IMR-90 (cell line): Measurements from ENCODE around the gene RPN1. TPM values are rescaled to one million over a fixed set of nuclear protein-coding genes. Genes with fewer than 3 reads are reported as not detected.

ENCODE experiments used
- ATAC-seq: fragments of 200-7000 bp; cut with Tn5 transposase; 2 replicates; pipeline ENCODE4 v1.9.1; 2020; ENCODE audit warnings: low read depth, mild to moderate bottlenecking, moderate library complexity
- BruUV-seq: library from RNA; stranded (reverse); fragments of 400-500 nt; replicated peaks from 2 replicates; lab custom pipeline; 2021; lab: Mats Ljungman, UMichigan
- CTCF ChIA-PET: fragments of 300-600 bp; formaldehyde crosslinking; extraction: SDS; loops from one replicate; lab custom pipeline; 2021; ENCODE audit warnings: antibody characterized with exemption; lab: Yijun Ruan, JAX
- POLR2A ChIA-PET: fragments of 300-600 bp; sonication (Branson Sonifier 250); formaldehyde crosslinking; loops from one replicate; lab custom pipeline; 2022; ENCODE audit warnings: antibody characterized with exemption; ENCODE audit not compliant: unreplicated experiment; lab: Charles Lee
- DNase-seq: peaks from one replicate; pipeline ENCODE4 v3.0.0; 2013
- H2AFZ ChIP-seq: replicated peaks from 2 replicates; pipeline ENCODE3; 2013; ENCODE audit warnings: low read length, mild to moderate bottlenecking; ENCODE audit not compliant: poor library complexity
- H2AK5ac ChIP-seq: 2 replicates; pipeline ENCODE4 v1.6.1; 2013; ENCODE audit warnings: low read depth, low read length, inconsistent platforms
- H2AK9ac ChIP-seq: replicated peaks from 2 replicates; pipeline ENCODE3; 2013; ENCODE audit warnings: mild to moderate bottlenecking, low read depth, low read length, moderate library complexity; ENCODE audit not compliant: poor library complexity
- H2BK120ac ChIP-seq: 2 replicates; pipeline ENCODE4 v1.6.1; 2013; ENCODE audit warnings: low read depth, low read length, inconsistent platforms
- H2BK15ac ChIP-seq: 3 replicates; pipeline ENCODE4 v1.6.1; 2013; ENCODE audit warnings: low read depth, low read length, inconsistent platforms
- H2BK20ac ChIP-seq: 2 replicates; pipeline ENCODE4 v1.6.1; 2013; ENCODE audit warnings: low read depth, mild to moderate bottlenecking, inconsistent platforms, low read length, moderate library complexity
- H2BK5ac ChIP-seq: 2 replicates; pipeline ENCODE4 v1.6.1; 2013; ENCODE audit warnings: mild to moderate bottlenecking, low read depth, low read length, inconsistent platforms; ENCODE audit not compliant: poor library complexity, severe bottlenecking
- H3K14ac ChIP-seq: replicated peaks from 2 replicates; pipeline ENCODE4 v1.6.1; 2013; ENCODE audit warnings: low read depth, low read length, inconsistent platforms
- H3K18ac ChIP-seq: 2 replicates; pipeline ENCODE4 v1.6.1; 2013; ENCODE audit warnings: low read depth, low read length, control low read depth
- H3K23ac ChIP-seq: 2 replicates; pipeline ENCODE4 v1.6.1; 2013; ENCODE audit warnings: low read depth, low read length, inconsistent platforms
- H3K27ac ChIP-seq: 2 replicates; pipeline ENCODE4 v1.5.1; 2013; ENCODE audit warnings: mild to moderate bottlenecking, control low read depth, low read length; ENCODE audit not compliant: insufficient read depth
- H3K27me3 ChIP-seq: 2 replicates; pipeline ENCODE4 v1.6.1; 2013; ENCODE audit warnings: low read length; ENCODE audit not compliant: control insufficient read depth, insufficient read depth
- H3K36me3 ChIP-seq: 2 replicates; pipeline ENCODE4 v1.6.1; 2013; ENCODE audit warnings: low read length, mixed read lengths; ENCODE audit not compliant: control insufficient read depth, insufficient read depth
- H3K4ac ChIP-seq: 2 replicates; pipeline ENCODE4 v1.6.1; 2013; ENCODE audit warnings: low read depth, low read length, inconsistent platforms
- H3K4me1 ChIP-seq: 2 replicates; pipeline ENCODE4 v1.6.1; 2013; ENCODE audit warnings: low read length, mixed read lengths; ENCODE audit not compliant: control insufficient read depth, insufficient read depth
- H3K4me2 ChIP-seq: 2 replicates; pipeline ENCODE4 v1.6.1; 2013; ENCODE audit warnings: low read depth, mild to moderate bottlenecking, control low read depth, low read length, moderate library complexity
- H3K4me3 ChIP-seq: 2 replicates; pipeline ENCODE4 v1.5.1; 2013; ENCODE audit warnings: low read depth, mild to moderate bottlenecking, control low read depth, low read length, moderate library complexity; ENCODE audit not compliant: insufficient read depth
- H3K56ac ChIP-seq: 2 replicates; pipeline ENCODE4 v1.6.1; 2013; ENCODE audit warnings: low read length, inconsistent platforms; ENCODE audit not compliant: insufficient read depth; ENCODE audit errors: extremely low read depth
- H3K79me1 ChIP-seq, 2 experiments: 2 replicates each; pipeline ENCODE4 v1.6.1; 2013; ENCODE audit warnings: low read length in 2 of 2, inconsistent platforms in 1 of 2, low read depth in 1 of 2
- H3K9ac ChIP-seq: 2 replicates; pipeline ENCODE4 v1.6.1; 2013; ENCODE audit warnings: low read depth, low read length, control low read depth
- H3K9me1 ChIP-seq: 2 replicates; pipeline ENCODE4 v1.6.1; 2013; ENCODE audit warnings: low read length, inconsistent platforms; ENCODE audit not compliant: insufficient read depth
- H3K9me3 ChIP-seq: 2 replicates; pipeline ENCODE4 v1.6.1; 2013; ENCODE audit warnings: low read length; ENCODE audit not compliant: control insufficient read depth, insufficient read depth
- H4K20me1 ChIP-seq: 2 replicates; pipeline ENCODE4 v1.6.1; 2013; ENCODE audit warnings: low read length, inconsistent platforms; ENCODE audit not compliant: insufficient read depth
- H4K5ac ChIP-seq: 2 replicates; pipeline ENCODE4 v1.6.1; 2013; ENCODE audit warnings: mild to moderate bottlenecking, low read depth, low read length, control low read depth
- H4K8ac ChIP-seq, 2 experiments: 2 replicates each; pipeline ENCODE4 v1.6.1; 2013; ENCODE audit warnings: low read depth in 2 of 2, low read length in 2 of 2, control low read depth in 1 of 2, inconsistent platforms in 1 of 2
- H4K91ac ChIP-seq: 2 replicates; pipeline ENCODE4 v1.6.1; 2013; ENCODE audit warnings: low read depth, low read length, inconsistent platforms; ENCODE audit not compliant: insufficient read depth
- BHLHE40 ChIP-seq: fragments of 150-350 bp; IDR thresholded peaks from 2 replicates; pipeline ENCODE4 v1.6.1; 2016; ENCODE audit warnings: mild to moderate bottlenecking, low read depth, low read length
- CEBPB ChIP-seq: IDR thresholded peaks from 2 replicates; pipeline ENCODE4 v1.6.1; 2012; ENCODE audit warnings: low read depth, low read length, improper control_type of control experiment
- CHD1 ChIP-seq: IDR thresholded peaks from 2 replicates; pipeline ENCODE4 v1.6.1; 2012; ENCODE audit warnings: low read depth, low read length, improper control_type of control experiment
- FOS ChIP-seq: fragments of 150-350 bp; IDR thresholded peaks from 2 replicates; pipeline ENCODE4 v1.6.1; 2016; ENCODE audit warnings: low read depth, low read length
- MAFK ChIP-seq: IDR thresholded peaks from 2 replicates; pipeline ENCODE4 v1.6.1; 2012; ENCODE audit warnings: low read depth, low read length, improper control_type of control experiment
- MAZ ChIP-seq: IDR thresholded peaks from 2 replicates; pipeline ENCODE4 v1.6.1; 2012; ENCODE audit warnings: low read depth, mild to moderate bottlenecking, low read length, improper control_type of control experiment, moderate library complexity, borderline replicate concordance
- MXI1 ChIP-seq: IDR thresholded peaks from 2 replicates; pipeline ENCODE4 v1.6.1; 2012; ENCODE audit warnings: low read depth, mild to moderate bottlenecking, low read length, moderate library complexity, borderline replicate concordance
- NFE2L2 ChIP-seq: fragments of 150-350 bp; IDR thresholded peaks from 2 replicates; pipeline ENCODE4 v1.6.1; 2016; ENCODE audit warnings: low read depth, mild to moderate bottlenecking, low read length
- POLR2A ChIP-seq: IDR thresholded peaks from 2 replicates; pipeline ENCODE4 v1.6.1; 2012; ENCODE audit warnings: mild to moderate bottlenecking, low read depth, low read length
- RAD21 ChIP-seq: IDR thresholded peaks from 2 replicates; pipeline ENCODE4 v1.6.1; 2012; ENCODE audit warnings: low read length, improper control_type of control experiment
- RCOR1 ChIP-seq: IDR thresholded peaks from 2 replicates; pipeline ENCODE4 v1.6.1; 2012; ENCODE audit warnings: mild to moderate bottlenecking, low read length, improper control_type of control experiment; ENCODE audit not compliant: insufficient replicate concordance
- RFX5 ChIP-seq: IDR thresholded peaks from 2 replicates; pipeline ENCODE4 v1.8.0; 2012; ENCODE audit warnings: low read depth, mild to moderate bottlenecking, low read length, moderate library complexity
- SMC3 ChIP-seq: fragments of 150-350 bp; IDR thresholded peaks from 2 replicates; pipeline ENCODE4 v1.6.1; 2016; ENCODE audit warnings: low read depth, mild to moderate bottlenecking, antibody characterized with exemption, low read length, moderate library complexity
- WGBS, 2 experiments: methylation state at CpG; one replicate each; pipeline versions ENCODE4 v1.1.5 to v1.1.7; 2013; ENCODE audit warnings: missing lambda C conversion rate in 2 of 2; ENCODE audit not compliant: insufficient read length in 1 of 2; ENCODE audit errors: extremely low coverage in 2 of 2; 5-methylcytosine and 5-hydroxymethylcytosine counted together
- dilution Hi-C: fragments of 300-500 bp; cut with HindIII; formaldehyde crosslinking; loops from one replicate; pipeline ENCODE4 v1.14.3; 2018; ENCODE audit warnings: low sequenced_read_pairs; ENCODE audit not compliant: unreplicated experiment
- in situ Hi-C: fragments of 300-500 bp; cut with MboI; formaldehyde crosslinking; loops from 3 replicates; pipeline ENCODE4 v1.14.3; 2019; ENCODE audit warnings: low sequenced_read_pairs, inconsistent platforms, mixed read lengths
- intact Hi-C: fragments of 100-400 bp; cut with micrococcal nuclease; formaldehyde crosslinking; loops from 2 replicates; pipeline ENCODE4 v1.10.0; 2022
- polyA plus RNA-seq, 3 experiments: library from polyadenylated mRNA; depleted of rRNA; stranded (reverse); fragments of >200 nt; gene quantifications; 2 replicates each; pipeline ENCODE4 v1.2.3, GENCODE V29; 2012; ENCODE audit warnings: low replicate concordance in 1 of 3
- total RNA-seq: library from RNA; depleted of rRNA; stranded (reverse); fragments of >200 nt; gene quantifications from 2 replicates; pipeline ENCODE4 v1.2.3, GENCODE V29; 2012
- TF ChIP-seq, protein P1 (sequence below): conservative IDR thresholded peaks from 2 replicates; pipeline ENCODE4 v1.5.1; 2012; ENCODE audit warnings: mild to moderate bottlenecking, low read depth, low read length, improper control_type of control experiment
- TF ChIP-seq, protein P2 (sequence below): fragments of 150-350 bp; IDR thresholded peaks from 2 replicates; pipeline ENCODE4 v1.6.1; 2017; ENCODE audit warnings: mild to moderate bottlenecking, antibody characterized with exemption, low read length, low read depth
- TF ChIP-seq, protein P3 (sequence below): fragments of 150-350 bp; IDR thresholded peaks from 2 replicates; pipeline ENCODE4 v1.6.1; 2016; ENCODE audit warnings: low read depth, mild to moderate bottlenecking, low read length, moderate library complexity, borderline replicate concordance

The RPN1 gene
- total and polyA plus RNA-seq, 2 of the 4 experiments (the other 2 are of a cell fraction) = 252 to 736 TPM

DNA sequence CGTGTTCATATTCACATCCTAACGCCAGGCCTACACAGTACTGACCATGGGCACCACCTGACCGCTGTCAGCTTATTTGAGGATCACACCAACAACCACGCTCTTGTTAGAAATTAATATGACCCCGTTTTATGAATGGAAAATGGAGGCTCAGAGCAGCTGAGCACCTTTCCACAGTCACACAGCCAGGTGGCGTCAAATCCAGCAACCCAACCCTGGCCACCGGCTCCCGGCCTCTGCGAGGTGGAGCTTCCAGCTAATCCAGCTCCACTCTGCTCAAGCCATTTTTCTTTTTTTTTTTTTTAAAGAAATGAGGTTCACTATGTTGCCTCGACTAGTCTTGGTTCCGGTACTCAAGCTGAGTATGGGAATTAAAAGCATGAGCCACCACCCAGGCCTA is 41.3 kb downstream of the RPN1 start:
- no peak overlapping the region for H3K27ac ChIP-seq
- H3K4me1 ChIP-seq = no peaks in the 10 kb centered on the region
- H3K4ac ChIP-seq = no peak overlapping the region
- no peak overlapping the region for H2BK15ac ChIP-seq
- H3K4me3 ChIP-seq = no peak overlapping the region
- POLR2A ChIA-PET = no interaction called here
- H4K8ac ChIP-seq = no peak overlapping the region
- WGBS, 2 experiments = no CpG with 5 or more reads among the region's 11 CpGs
- H2BK5ac ChIP-seq = no peak overlapping the region
- no peak overlapping the region for H2AK5ac ChIP-seq
- no peaks in the 10 kb centered on the region for H3K9me3 ChIP-seq
- no TSS peak for BruUV-seq
- no peak overlapping the region for H3K9ac ChIP-seq
- TF ChIP-seq RAD21 (no peak), CEBPB (no peak), MXI1 (no peak), RFX5 (no peak), RCOR1 (no peak), CHD1 (no peak), MAZ (no peak), FOS (no peak), NFE2L2 (no peak), MAFK (no peak), BHLHE40 (no peak), POLR2A (no peak), SMC3 (no peak)
- TF ChIP-seq, protein P1, sequence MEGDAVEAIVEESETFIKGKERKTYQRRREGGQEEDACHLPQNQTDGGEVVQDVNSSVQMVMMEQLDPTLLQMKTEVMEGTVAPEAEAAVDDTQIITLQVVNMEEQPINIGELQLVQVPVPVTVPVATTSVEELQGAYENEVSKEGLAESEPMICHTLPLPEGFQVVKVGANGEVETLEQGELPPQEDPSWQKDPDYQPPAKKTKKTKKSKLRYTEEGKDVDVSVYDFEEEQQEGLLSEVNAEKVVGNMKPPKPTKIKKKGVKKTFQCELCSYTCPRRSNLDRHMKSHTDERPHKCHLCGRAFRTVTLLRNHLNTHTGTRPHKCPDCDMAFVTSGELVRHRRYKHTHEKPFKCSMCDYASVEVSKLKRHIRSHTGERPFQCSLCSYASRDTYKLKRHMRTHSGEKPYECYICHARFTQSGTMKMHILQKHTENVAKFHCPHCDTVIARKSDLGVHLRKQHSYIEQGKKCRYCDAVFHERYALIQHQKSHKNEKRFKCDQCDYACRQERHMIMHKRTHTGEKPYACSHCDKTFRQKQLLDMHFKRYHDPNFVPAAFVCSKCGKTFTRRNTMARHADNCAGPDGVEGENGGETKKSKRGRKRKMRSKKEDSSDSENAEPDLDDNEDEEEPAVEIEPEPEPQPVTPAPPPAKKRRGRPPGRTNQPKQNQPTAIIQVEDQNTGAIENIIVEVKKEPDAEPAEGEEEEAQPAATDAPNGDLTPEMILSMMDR = no peak
- TF ChIP-seq, protein P2, sequence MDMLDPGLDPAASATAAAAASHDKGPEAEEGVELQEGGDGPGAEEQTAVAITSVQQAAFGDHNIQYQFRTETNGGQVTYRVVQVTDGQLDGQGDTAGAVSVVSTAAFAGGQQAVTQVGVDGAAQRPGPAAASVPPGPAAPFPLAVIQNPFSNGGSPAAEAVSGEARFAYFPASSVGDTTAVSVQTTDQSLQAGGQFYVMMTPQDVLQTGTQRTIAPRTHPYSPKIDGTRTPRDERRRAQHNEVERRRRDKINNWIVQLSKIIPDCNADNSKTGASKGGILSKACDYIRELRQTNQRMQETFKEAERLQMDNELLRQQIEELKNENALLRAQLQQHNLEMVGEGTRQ = no peak
- TF ChIP-seq, protein P3, sequence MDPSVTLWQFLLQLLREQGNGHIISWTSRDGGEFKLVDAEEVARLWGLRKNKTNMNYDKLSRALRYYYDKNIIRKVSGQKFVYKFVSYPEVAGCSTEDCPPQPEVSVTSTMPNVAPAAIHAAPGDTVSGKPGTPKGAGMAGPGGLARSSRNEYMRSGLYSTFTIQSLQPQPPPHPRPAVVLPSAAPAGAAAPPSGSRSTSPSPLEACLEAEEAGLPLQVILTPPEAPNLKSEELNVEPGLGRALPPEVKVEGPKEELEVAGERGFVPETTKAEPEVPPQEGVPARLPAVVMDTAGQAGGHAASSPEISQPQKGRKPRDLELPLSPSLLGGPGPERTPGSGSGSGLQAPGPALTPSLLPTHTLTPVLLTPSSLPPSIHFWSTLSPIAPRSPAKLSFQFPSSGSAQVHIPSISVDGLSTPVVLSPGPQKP = no peak
- no peak overlapping the region for H2AFZ ChIP-seq
- H4K20me1 ChIP-seq = peaks cover 10% of the 10 kb centered on the region; the same call in 1 of the 2 replicates
- no peak overlapping the region for H3K14ac ChIP-seq
- no peak for ATAC-seq
- H2BK120ac ChIP-seq = no peak overlapping the region
- CTCF ChIA-PET = interaction anchor here (0.9 kb wide), 1 partner anchor 183 kb away, joined by 3 read pairs; no protein-coding TSS in a partner anchor
- no peak overlapping the region for H3K56ac ChIP-seq
- no peak overlapping the region for H3K4me2 ChIP-seq
- DNase-seq = no peak
- no peak overlapping the region for H3K18ac ChIP-seq
- no peak overlapping the region for H2BK20ac ChIP-seq
- H3K79me1 ChIP-seq = no peaks in the 10 kb centered on the region; a peak in 1 of 4 replicates
- peaks cover 3% of the 10 kb centered on the region; the same call in 1 of the 2 replicates for H3K9me1 ChIP-seq
- H3K23ac ChIP-seq = no peak overlapping the region
- intact Hi-C loops = loop anchor here (2.0 to 5.0 kb wide), 2 partner anchors 112 to 438 kb away; no protein-coding TSS in a partner anchor
- H3K36me3 ChIP-seq = no peaks in the 10 kb centered on the region; the same call in 1 of the 2 replicates
- H3K27me3 ChIP-seq = no peaks in the 10 kb centered on the region
- H2AK9ac ChIP-seq = peak overlapping the region; percentile 7
- dilution Hi-C loops = no loop called here
- H4K5ac ChIP-seq = no peak overlapping the region
- in situ Hi-C loops = loop anchor here (5.0 kb wide), 1 partner anchor 187 kb away; no protein-coding TSS in a partner anchor
- H4K91ac ChIP-seq = no peak overlapping the region
